Measurements from ENCODE around the gene WWP2. TPM values are rescaled to one million over a fixed set of nuclear protein-coding genes. Genes with fewer than 3 reads are reported as not detected.
"Not testable (repeated sequence)": the region's sequence is repeated elsewhere in the genome, so short reads cannot be mapped to it uniquely, and the experiment has no call there.

Gene WWP2
- total RNA-seq, 1 experiment from 2014 or later: 22.8 TPM

DNA sequence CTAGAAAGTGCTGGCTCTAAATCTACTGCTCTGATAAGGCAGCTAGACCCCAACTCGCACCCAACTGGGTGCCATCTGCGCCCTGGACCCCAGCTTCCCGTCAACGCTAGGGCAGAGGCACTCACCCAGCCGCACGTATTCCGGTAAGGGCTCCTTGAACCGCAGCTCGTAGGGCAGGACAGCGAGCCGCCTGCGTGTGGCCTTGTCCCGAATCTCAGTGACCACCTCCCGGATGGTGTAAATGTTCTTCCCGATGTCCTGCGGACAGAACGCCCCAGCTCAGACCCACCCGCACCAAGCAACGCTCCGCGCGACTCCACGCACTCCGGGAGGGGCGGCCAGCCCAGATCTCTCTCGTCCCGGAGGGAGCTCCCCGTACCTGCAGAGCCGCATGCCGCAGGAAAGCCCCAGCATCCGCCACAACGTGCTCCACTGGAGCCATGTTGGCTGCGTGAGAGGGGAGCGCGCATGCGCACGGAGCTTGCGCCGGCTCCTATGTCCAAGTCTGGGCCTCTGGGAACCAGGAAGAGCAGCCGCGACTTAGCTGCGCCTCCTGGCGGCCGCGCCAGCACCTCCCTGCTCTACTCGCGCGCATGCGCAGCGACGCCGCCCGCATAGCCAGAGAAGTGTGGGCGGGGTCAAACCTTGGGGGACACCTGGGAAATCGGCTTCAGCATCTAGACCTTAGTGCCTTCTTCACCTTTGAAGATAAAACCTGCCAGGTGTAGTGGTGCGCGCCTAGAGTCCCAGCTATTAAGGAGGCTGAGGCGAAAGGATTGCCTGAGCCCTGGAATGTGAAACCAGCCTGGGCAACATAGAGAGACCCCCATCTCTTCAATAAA, 7.4 kb upstream of the WWP2 start, which contains the start of gene NOB1:
Gene NOB1, minus strand, starts transcription at position 458 of the 842 bp plus-strand sequence. Its CDS starts 16 bp downstream, at position 442.
- peaks cover 9% of the 10 kb centered on the region for H3K36me3 ChIP-seq (ENCODE audit: control insufficient read depth, insufficient read depth, low read length)
- no peaks in the 10 kb centered on the region for H3K9me3 ChIP-seq (ENCODE audit: control insufficient read depth, insufficient read depth, low read depth, low read length)
- POLR2A ChIA-PET: interaction anchor here (0.5 to 1.1 kb wide), 3 partner anchors 21 to 114 kb away, joined by 3 to 4 read pairs (median 4); no protein-coding TSS in a partner anchor
- intact Hi-C loops (cut with micrococcal nuclease; ENCODE audit: unreplicated experiment): loop anchor here (5.0 kb wide), 1 partner anchor 42 kb away; no protein-coding TSS in a partner anchor
- in situ Hi-C loops (cut with HindIII; ENCODE audit: low pct_unique_long_range_greater_than_20kb, low sequenced_read_pairs): no loop called here
- DNase-seq (ENCODE audit: low read depth, low spot score) (peak; percentile 89), ATAC-seq (peak; percentile 97)
- no TSS peak for BruUV-seq (replicated peaks)
- CTCF ChIA-PET: interaction anchor here (0.9 to 1.1 kb wide), 2 partner anchors 28 to 41 kb away, joined by 3 read pairs; partner anchors contain the start of gene NQO1
- TF ChIP-seq TCF7L2 (IDR thresholded peaks at IDR 0.05; ENCODE audit: low read depth, low read length): no peak
- TF ChIP-seq, protein P1, sequence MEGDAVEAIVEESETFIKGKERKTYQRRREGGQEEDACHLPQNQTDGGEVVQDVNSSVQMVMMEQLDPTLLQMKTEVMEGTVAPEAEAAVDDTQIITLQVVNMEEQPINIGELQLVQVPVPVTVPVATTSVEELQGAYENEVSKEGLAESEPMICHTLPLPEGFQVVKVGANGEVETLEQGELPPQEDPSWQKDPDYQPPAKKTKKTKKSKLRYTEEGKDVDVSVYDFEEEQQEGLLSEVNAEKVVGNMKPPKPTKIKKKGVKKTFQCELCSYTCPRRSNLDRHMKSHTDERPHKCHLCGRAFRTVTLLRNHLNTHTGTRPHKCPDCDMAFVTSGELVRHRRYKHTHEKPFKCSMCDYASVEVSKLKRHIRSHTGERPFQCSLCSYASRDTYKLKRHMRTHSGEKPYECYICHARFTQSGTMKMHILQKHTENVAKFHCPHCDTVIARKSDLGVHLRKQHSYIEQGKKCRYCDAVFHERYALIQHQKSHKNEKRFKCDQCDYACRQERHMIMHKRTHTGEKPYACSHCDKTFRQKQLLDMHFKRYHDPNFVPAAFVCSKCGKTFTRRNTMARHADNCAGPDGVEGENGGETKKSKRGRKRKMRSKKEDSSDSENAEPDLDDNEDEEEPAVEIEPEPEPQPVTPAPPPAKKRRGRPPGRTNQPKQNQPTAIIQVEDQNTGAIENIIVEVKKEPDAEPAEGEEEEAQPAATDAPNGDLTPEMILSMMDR (IDR thresholded peaks at IDR 0.05): peak; percentile 98
- TF ChIP-seq, protein P2, sequence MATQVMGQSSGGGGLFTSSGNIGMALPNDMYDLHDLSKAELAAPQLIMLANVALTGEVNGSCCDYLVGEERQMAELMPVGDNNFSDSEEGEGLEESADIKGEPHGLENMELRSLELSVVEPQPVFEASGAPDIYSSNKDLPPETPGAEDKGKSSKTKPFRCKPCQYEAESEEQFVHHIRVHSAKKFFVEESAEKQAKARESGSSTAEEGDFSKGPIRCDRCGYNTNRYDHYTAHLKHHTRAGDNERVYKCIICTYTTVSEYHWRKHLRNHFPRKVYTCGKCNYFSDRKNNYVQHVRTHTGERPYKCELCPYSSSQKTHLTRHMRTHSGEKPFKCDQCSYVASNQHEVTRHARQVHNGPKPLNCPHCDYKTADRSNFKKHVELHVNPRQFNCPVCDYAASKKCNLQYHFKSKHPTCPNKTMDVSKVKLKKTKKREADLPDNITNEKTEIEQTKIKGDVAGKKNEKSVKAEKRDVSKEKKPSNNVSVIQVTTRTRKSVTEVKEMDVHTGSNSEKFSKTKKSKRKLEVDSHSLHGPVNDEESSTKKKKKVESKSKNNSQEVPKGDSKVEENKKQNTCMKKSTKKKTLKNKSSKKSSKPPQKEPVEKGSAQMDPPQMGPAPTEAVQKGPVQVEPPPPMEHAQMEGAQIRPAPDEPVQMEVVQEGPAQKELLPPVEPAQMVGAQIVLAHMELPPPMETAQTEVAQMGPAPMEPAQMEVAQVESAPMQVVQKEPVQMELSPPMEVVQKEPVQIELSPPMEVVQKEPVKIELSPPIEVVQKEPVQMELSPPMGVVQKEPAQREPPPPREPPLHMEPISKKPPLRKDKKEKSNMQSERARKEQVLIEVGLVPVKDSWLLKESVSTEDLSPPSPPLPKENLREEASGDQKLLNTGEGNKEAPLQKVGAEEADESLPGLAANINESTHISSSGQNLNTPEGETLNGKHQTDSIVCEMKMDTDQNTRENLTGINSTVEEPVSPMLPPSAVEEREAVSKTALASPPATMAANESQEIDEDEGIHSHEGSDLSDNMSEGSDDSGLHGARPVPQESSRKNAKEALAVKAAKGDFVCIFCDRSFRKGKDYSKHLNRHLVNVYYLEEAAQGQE (IDR thresholded peaks at IDR 0.05; ENCODE audit: insufficient read depth in 1 of 2, low read depth in 2 of 2, low read length in 1 of 2): no peak
- TF ChIP-seq SIN3A (IDR thresholded peaks at IDR 0.05; ENCODE audit: borderline replicate concordance, insufficient read depth, low read depth, low read length): peak; percentile 38; the same call in 1 of the 2 replicates
- peak; percentile 96 for TF ChIP-seq POLR2AphosphoS5 (IDR thresholded peaks at IDR 0.05; ENCODE audit: low read depth, low read length)
- no peaks in the 10 kb centered on the region for H3K27me3 ChIP-seq (ENCODE audit: control insufficient read depth, insufficient read depth, low read length)
- peak within 1 kb of the TSS; percentile 94 for H3K27ac ChIP-seq (ENCODE audit: low read length)
- 0 out of 2 replicates have a peak, but pooled peaks cover 5% of the 10 kb centered on the region for H3K4me1 ChIP-seq (ENCODE audit: control insufficient read depth, insufficient read depth, low read length)
- peak within 1 kb of the TSS; percentile 97 to 99 for H3K4me3 ChIP-seq (ENCODE audit: low read depth in 2 of 2, low read length in 2 of 2)

DNA sequence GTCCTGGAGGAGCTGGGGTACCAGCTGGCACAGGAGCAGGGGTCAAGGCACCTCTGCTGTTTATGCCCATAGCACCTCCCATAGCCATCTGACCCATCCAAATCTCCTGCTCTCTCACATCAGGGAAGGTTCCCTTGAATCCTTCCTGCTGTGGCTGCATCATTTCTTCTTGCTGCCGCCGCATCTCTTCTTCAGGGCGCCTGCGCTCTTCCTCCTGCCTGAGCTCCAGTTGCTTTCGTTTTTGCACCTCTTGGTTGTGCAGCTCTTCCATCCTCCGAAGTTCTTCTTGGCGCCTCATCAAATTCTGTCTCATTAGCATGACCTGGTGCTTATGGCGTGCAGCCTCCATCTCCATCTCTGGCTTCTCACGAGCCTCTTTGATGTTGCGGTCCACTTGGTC, 5.4 kb upstream of the WWP2 start:
- 0 out of 2 replicates have a peak, but pooled peaks cover 5% of the 10 kb centered on the region for H3K4me1 ChIP-seq (ENCODE audit: control insufficient read depth, insufficient read depth, low read length)
- ATAC-seq: no peak
- DNase-seq (ENCODE audit: low read depth, low spot score): no peak
- no peaks in the 10 kb centered on the region for H3K9me3 ChIP-seq (ENCODE audit: control insufficient read depth, insufficient read depth, low read depth, low read length)
- H3K4me3 ChIP-seq (ENCODE audit: low read depth in 2 of 2, low read length in 2 of 2): peak overlapping the region; percentile 13 to 41; a peak in 3 of 4 replicates
- intact Hi-C loops (cut with micrococcal nuclease; ENCODE audit: unreplicated experiment): no loop called here
- no peaks in the 10 kb centered on the region for H3K27me3 ChIP-seq (ENCODE audit: control insufficient read depth, insufficient read depth, low read length)
- ChIA-PET CTCF (no interaction called here), POLR2A (no interaction called here)
- TF ChIP-seq POLR2AphosphoS5 (IDR thresholded peaks at IDR 0.05; ENCODE audit: low read depth, low read length): no peak
- TF ChIP-seq, protein P2 (IDR thresholded peaks at IDR 0.05; ENCODE audit: insufficient read depth in 1 of 2, low read depth in 2 of 2, low read length in 1 of 2): no peak
- TF ChIP-seq SIN3A (IDR thresholded peaks at IDR 0.05; ENCODE audit: borderline replicate concordance, insufficient read depth, low read depth, low read length): no peak
- TF ChIP-seq TCF7L2 (IDR thresholded peaks at IDR 0.05; ENCODE audit: low read depth, low read length): no peak
- TF ChIP-seq, protein P1 (IDR thresholded peaks at IDR 0.05): no peak
- in situ Hi-C loops (cut with HindIII; ENCODE audit: low pct_unique_long_range_greater_than_20kb, low sequenced_read_pairs): no loop called here
- H3K36me3 ChIP-seq (ENCODE audit: control insufficient read depth, insufficient read depth, low read length): peaks cover 5% of the 10 kb centered on the region
- BruUV-seq (replicated peaks): no TSS peak
- H3K27ac ChIP-seq (ENCODE audit: low read length): no peak overlapping the region

DNA sequence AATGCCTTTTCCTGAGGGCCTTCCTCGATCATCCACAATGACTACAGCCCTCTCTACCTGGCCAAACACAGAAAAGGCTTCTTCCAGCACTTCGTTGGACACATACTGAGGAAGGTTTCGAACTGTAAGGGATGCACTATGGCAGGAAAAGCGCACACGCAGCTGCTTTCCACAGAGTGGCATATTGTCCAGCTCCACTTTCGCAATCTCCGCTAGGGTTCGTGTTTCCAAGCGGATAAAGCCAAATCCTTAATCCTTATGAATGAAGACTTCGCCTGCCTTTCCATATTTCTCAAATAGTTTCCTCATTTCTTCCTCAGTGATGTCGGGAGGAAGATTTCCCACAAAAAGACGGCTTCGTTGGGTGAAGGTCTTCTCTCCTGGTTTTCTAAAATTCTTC, 4.8 kb upstream of the WWP2 start:
- in situ Hi-C loops (cut with HindIII; ENCODE audit: low pct_unique_long_range_greater_than_20kb, low sequenced_read_pairs); BruUV-seq (replicated peaks); intact Hi-C loops (cut with micrococcal nuclease; ENCODE audit: unreplicated experiment): not testable (repeated sequence)

More for the DNA sequence above, 4.8 kb upstream of the WWP2 start:
- CTCF ChIA-PET; H3K4me1 ChIP-seq (ENCODE audit: control insufficient read depth, insufficient read depth, low read length); H3K27me3 ChIP-seq (ENCODE audit: control insufficient read depth, insufficient read depth, low read length); H3K36me3 ChIP-seq (ENCODE audit: control insufficient read depth, insufficient read depth, low read length); H3K27ac ChIP-seq (ENCODE audit: low read length); ATAC-seq; POLR2A ChIA-PET; H3K9me3 ChIP-seq (ENCODE audit: control insufficient read depth, insufficient read depth, low read depth, low read length); DNase-seq (ENCODE audit: low read depth, low spot score): not testable (repeated sequence)
- peak overlapping the region; percentile 13 to 41; a peak in 2 of 4 replicates for H3K4me3 ChIP-seq (ENCODE audit: low read depth in 2 of 2, low read length in 2 of 2)
